GM12801 (cell line): ENCODE measurements around the gene PCIF1.

ENCODE experiments used
- CTCF ChIP-seq: IDR thresholded peaks from one replicate; pipeline ENCODE4 v1.5.1; 2011; ENCODE audit warnings: control low read depth; ENCODE audit not compliant: insufficient read length; ENCODE audit errors: extremely low read depth

The PCIF1 gene

DNA sequence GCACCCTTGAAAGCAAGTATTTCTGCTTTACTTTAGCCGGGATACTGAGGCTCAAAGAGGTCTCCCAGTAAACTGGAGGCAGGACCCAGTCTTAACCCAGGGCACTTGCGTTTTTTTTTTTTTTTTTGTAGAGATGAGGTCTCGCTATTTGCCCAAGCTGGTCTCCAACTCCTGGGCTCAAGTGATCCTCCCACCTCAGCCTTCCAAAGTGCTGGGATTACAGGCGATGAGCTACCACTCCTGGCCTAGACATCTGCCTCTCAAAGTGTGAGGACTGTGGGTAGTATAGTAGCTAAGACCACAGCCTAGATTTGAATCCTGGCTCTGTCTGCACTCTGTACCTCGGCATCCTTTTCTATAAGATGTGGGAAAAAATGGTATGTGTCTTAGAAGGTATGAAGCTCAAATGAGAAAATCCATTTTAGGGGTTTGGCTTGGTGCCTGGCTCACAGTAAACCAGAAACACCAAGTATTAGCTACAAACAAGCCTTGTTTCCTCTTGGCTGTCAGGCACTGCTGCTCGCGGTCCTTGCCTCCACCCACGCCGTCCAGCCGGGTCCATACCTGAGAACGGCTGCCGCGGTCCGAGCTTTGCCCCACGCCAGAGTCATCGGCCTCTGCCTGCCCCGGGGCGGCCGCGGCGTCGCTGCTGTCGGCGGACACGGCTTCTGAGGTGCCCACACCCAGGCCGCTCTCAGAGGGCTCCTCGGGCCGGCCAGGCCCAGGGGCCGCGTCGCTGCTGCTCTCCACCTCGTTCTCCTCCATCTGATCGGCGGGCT is 36.4 kb downstream of the PCIF1 start:
- TF ChIP-seq CTCF = no peak

- TF ChIP-seq CTCF = no peak
These were observed 36.9 kb downstream of the PCIF1 start for GRCh38 chr20:45971425-45971674.

DNA sequence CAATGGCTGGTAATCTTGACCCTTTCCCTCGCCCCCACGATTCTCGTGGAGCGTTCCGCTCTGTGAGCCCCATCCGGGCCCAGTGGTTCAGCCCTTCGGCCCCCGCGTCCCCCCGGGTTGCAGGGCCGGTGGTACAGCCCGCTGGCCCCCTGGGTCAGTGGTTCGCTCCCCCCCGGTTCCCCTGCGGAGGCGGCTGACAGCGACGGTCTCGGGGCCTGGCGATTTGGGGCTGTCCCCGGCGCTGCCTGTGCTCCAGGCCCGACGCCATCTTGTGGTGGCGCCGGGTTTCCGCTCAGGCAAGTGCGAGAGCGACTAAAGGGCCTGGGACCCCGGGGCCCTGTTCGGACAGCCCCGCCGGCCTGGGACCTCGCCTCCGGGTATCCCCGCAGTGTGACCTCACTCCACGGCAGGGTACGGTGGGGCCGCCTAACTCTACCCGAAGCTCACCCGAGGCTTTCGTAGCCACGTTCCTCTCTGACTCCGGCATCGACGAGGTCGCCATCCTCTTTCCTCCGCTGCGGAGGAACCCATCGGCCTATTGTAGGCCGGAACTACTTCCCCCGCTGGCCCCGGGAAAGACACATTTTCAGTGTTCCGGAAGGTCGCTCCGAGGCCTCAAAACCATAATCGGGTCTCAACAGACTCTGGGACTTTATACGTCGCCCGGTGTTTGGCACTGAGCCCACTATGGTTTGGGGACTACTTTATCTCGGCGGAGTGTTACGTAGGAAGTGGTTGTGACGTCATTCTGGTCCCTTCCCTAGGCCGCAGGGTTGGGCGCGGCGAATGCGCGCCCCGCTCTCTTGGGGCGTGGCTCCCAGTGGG is 37.4 kb downstream of the PCIF1 start, which contains the start of gene ZNF335:
TSS of gene ZNF335 (minus strand) at position 529 of the 825 bp plus-strand sequence. CDS start 793 bp downstream, outside the sequence.
- TF ChIP-seq CTCF = no peak

GRCh38 chr20:45972500-45973183 is 38.2 kb downstream of the PCIF1 start:
- no peak for TF ChIP-seq CTCF

DNA sequence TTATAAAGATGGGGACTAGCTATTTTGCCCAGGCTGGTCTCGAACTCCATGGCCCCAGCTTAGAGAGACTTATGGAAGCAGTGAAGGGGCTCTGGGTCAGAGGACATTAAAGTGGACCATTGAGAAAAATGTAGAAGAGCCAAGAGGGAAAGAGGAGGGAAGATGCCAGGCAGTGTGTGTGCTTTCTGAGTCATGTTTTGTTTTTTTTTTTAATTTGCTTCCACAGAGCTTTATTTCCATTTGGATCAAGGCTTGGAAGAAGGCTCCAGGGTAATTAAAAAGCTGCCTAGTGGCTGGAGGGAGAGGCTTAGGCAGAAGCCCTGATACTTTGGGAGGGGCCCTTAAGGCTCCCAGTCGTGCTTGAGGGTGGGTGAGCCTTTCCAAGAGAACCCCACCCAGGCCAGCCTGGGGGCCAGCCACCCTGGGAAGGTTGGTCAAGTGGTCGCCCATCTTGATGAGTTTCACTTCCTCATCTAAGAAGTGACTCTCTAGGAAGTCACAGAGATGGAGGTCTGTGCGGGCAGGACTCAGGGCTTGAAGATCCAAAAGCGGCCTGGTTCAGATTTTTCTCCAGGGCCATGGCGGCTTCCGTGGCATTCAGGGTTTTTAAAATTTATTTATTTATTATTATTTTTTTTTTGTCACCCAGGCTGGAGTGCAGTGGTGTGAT is 40.5 kb downstream of the PCIF1 start:
- TF ChIP-seq CTCF = no peak

- TF ChIP-seq CTCF = no peak
These were observed 41.2 kb downstream of the PCIF1 start for GRCh38 chr20:45975686-45976085.

DNA sequence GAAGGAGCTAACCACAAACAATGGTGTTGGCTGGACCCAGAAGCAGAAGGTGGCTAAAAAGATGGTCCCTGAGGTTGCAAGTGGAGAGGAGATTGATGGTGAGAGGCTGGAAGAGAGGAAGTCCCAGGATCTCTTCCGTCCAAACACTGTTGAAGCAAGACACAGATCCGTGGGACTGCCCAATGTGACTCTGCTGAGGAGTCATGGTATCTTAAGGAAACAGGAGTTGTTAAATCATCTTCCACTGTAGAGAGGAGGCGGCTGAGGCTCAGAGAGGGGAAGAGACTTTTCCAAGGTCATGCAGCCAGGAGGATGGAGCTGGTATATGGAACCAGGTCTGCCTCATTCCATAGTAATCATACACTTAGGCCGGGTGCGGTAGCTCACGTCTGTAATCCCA is 41.6 kb downstream of the PCIF1 start:
- no peak for TF ChIP-seq CTCF
